ENCODE measurements around the gene PLA2G6.

Gene PLA2G6

DNA sequence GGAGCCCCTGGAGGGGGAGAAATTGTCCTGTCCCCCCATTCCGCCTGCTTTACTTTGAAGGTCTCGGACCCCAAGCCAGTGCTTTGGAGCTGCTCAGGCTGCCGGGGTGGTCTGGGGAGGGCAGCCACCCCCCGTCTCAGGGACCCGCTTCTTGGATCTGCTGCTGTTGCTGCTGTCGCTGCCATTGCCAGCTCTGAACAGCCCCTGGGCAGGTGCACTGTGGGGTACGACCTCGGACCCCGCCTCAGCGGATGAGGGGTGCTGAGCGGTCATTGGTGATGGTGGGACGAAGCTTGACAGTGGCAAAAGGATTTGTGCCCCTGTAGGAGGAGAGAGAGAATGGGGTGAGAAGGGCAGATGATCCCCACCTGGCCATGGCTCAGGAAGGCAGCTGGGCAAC, 96.6 kb downstream of the PLA2G6 start:
- TF ChIP-seq, protein P1, sequence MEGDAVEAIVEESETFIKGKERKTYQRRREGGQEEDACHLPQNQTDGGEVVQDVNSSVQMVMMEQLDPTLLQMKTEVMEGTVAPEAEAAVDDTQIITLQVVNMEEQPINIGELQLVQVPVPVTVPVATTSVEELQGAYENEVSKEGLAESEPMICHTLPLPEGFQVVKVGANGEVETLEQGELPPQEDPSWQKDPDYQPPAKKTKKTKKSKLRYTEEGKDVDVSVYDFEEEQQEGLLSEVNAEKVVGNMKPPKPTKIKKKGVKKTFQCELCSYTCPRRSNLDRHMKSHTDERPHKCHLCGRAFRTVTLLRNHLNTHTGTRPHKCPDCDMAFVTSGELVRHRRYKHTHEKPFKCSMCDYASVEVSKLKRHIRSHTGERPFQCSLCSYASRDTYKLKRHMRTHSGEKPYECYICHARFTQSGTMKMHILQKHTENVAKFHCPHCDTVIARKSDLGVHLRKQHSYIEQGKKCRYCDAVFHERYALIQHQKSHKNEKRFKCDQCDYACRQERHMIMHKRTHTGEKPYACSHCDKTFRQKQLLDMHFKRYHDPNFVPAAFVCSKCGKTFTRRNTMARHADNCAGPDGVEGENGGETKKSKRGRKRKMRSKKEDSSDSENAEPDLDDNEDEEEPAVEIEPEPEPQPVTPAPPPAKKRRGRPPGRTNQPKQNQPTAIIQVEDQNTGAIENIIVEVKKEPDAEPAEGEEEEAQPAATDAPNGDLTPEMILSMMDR (IDR thresholded peaks at IDR 0.05; ENCODE audit: low read depth, low read length, missing control alignments), result no peak
- H3K4me3 ChIP-seq (ENCODE audit: low read depth, low read length), result no peak overlapping the region
- DNase-seq (ENCODE audit: low read depth), result no peak
- in situ Hi-C loops (cut with HindIII; ENCODE audit: low sequenced_read_pairs), result no loop called here

DNA sequence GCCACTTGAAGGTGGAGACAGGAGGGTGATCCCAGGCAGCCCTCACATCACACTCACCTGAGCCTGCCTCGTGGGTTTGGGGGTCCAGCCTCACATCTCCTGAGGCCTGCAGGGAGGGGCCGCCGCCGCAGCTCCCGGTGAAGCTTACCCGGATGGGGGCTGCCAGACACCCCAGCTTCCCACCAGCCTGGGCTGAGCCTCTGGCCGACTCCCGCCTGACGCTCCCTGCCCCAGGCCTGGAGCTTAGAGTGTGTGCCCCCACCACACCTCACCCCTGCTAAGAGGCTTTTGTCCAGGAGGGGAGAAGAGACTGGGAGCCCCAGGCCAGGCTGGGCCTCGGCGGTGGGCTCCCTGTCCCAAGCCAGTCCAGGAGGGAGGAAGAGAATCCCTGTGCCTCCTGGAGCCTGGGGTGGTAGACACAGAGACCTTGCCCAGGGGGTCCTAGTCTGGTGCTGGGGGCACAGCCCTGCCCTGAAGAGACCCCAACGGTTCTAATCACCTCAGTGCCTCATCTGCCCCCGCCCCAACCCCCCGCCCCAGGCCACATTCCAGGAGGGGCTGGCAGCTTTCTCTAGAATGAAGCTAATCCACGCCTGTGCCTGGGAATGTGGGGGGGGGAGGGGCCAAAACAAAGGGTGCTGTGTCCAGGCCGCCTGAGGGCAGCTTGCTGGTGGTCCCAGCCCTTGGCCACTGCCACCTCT, 97.5 kb downstream of the PLA2G6 start, which contains the start of gene SLC16A8:
TSS of gene SLC16A8 (minus strand) at position 254 of the 701 bp plus-strand sequence. CDS start 1,311 bp downstream, outside the sequence.
- in situ Hi-C loops (cut with HindIII; ENCODE audit: low sequenced_read_pairs), result no loop called here

DNA sequence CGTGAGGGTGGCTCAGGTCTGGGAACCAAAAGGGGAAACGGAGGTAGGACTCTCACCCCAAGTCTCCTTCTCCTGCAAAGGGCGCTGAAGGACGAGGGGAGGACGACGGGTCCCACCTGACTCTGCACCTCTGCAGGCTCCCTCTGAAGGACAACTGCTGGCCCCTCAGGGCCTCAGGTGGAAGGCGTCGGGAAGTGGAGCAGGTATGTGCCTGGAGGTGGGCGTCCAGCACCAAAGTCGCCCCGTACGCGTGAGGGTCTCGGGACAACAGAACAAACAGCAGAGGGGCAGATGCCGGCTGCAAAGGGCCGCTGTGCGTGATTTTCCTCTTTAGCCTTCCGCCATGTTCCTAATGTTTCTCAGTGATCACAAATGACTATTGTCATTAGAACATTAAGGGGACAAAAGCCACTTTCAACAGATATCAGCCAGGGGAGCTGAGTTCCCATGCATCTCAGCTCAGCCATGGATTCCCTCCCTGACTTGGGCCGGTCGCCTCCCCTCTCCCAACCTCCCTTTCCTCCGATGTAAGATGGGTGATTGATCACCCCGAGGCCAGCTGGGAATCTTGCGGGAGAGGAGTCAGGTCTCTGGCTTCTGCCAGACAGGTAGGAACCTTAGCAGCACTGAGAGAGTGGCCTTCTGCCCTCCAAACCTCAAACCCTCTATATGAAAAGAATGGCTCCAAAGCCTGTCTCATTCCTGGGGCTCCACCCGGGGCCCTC, 98.5 kb downstream of the PLA2G6 start:
- DNase-seq (ENCODE audit: low read depth), result no peak
- in situ Hi-C loops (cut with HindIII; ENCODE audit: low sequenced_read_pairs), result no loop called here
- TF ChIP-seq, protein P1 (IDR thresholded peaks at IDR 0.05; ENCODE audit: low read depth, low read length, missing control alignments), result no peak
- H3K4me3 ChIP-seq (ENCODE audit: low read depth, low read length), result no peak overlapping the region

More for the DNA sequence above, 97.5 kb downstream of the PLA2G6 start, which contains the start of gene SLC16A8:
- DNase-seq (ENCODE audit: low read depth), result no peak
- no peak within 1 kb of the TSS for H3K4me3 ChIP-seq (ENCODE audit: low read depth, low read length)
- TF ChIP-seq, protein P1 (IDR thresholded peaks at IDR 0.05; ENCODE audit: low read depth, low read length, missing control alignments), result no peak

DNA sequence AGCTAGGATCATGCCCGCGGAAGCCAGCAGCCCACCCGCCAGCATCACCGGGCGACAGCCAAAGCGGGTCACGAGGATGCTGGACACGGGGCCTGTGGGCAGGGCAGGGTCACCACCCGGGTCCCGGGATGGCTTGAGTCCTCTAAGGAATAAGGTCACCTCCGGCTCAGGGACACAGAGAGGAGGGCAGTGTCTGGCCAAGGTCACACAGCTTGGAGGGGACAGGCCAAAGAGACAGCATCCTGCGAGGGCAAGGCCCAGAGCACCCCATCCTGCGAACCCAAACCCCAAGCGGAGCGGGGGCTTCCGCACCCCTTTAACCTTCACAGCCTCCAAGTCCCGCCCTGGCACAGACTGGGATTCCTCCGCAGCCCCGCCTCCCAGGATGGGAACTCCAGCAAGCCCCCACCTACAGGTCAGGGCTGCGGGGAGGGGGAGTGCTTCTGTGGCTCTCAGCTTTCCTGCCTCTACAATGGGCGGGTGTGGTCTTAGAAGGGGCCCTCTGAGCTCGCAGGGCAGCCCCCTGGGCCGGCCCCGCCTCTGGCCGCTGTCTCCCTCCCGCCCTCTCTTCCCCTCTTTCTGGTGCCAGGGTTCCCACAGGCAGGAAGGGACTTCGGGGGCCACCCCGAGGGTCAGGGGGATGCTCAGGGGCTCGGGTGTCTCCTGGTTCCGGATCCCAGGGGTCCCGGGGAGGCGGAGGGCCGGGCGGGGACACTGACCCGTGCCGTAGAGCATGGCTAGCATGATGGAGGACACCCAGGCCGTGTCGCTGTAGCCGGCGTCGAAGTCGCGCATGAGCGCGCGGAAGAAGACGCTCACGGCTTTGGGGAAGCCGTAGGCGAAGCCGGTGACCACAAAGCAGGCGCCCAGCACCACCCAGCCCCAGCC, 99.4 kb downstream of the PLA2G6 start:
- in situ Hi-C loops (cut with HindIII; ENCODE audit: low sequenced_read_pairs), result no loop called here
- no peak overlapping the region for H3K4me3 ChIP-seq (ENCODE audit: low read depth, low read length)
- TF ChIP-seq, protein P1 (IDR thresholded peaks at IDR 0.05; ENCODE audit: low read depth, low read length, missing control alignments), result no peak
- DNase-seq (ENCODE audit: low read depth), result no peak

DNA sequence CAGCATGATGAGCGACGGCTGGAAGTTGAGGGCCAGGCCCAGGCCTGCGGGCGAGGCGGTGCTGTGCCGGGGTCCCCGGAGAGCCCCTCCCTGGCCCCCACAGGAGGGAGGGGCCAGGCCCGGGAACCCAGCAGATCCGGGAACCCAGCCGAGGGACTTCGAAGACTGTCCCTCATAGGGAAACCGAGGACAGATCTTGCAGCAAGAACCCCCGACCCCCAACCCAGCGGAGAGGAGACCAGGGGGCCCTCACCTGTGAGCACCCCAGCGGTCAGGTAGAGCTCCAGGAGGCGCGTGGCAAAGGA, 100.0 kb downstream of the PLA2G6 start:
- H3K4me3 ChIP-seq (ENCODE audit: low read depth, low read length), result no peak overlapping the region
- TF ChIP-seq, protein P1 (IDR thresholded peaks at IDR 0.05; ENCODE audit: low read depth, low read length, missing control alignments), result no peak
- in situ Hi-C loops (cut with HindIII; ENCODE audit: low sequenced_read_pairs), result no loop called here
- DNase-seq (ENCODE audit: low read depth), result no peak

All from astrocyte of the cerebellum (primary cell).